ENCODE data around the gene MED25. TPM values are rescaled to one million over a fixed set of nuclear protein-coding genes. Genes with fewer than 3 reads are reported as not detected.
A peak's percentile ranks its signal among the peaks of the same experiment; 100 is the strongest.

Gene MED25
- total RNA-seq, 4 donors from 2014 or later, result 29.7 to 57.7 (median 41.8) TPM

DNA sequence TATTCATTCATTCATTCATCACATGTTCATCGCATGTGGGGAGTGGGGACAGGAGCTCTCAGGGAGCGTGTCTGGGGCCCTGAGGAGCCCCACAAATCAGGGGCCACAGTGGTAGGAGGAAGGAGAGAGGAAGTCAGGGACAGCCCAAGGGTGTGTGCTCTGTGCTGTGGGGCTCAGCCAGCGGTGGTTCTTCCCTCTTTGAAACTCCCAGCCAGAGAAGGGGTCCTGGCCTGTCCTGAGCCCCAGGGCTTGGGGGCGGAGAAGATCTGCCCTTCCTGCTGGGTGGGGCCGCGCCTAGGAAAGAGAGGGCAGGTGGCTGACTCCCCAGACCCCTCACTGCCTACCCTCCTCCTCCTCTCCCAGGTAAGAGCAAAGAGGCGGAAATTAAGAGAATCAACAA, 36.7 kb upstream of the MED25 start:
- Histone ChIP-seq H3K4me3 (no peak overlapping the region), H3K4me1 (peaks cover 0 to 4% (median 0%) of the 10 kb centered on the region in 4 donors), H3K9me3 (no peaks in the 10 kb centered on the region), H3K36me3 (peaks cover 0 to 39% (median 0%) of the 10 kb centered on the region in 3 donors), H3K27me3 (no peaks in the 10 kb centered on the region), H3K27ac (no peak overlapping the region)
- no peak for DNase-seq
- TF ChIP-seq POLR2A (IDR thresholded peaks at IDR 0.05), result no peak
- TF ChIP-seq, protein P1, sequence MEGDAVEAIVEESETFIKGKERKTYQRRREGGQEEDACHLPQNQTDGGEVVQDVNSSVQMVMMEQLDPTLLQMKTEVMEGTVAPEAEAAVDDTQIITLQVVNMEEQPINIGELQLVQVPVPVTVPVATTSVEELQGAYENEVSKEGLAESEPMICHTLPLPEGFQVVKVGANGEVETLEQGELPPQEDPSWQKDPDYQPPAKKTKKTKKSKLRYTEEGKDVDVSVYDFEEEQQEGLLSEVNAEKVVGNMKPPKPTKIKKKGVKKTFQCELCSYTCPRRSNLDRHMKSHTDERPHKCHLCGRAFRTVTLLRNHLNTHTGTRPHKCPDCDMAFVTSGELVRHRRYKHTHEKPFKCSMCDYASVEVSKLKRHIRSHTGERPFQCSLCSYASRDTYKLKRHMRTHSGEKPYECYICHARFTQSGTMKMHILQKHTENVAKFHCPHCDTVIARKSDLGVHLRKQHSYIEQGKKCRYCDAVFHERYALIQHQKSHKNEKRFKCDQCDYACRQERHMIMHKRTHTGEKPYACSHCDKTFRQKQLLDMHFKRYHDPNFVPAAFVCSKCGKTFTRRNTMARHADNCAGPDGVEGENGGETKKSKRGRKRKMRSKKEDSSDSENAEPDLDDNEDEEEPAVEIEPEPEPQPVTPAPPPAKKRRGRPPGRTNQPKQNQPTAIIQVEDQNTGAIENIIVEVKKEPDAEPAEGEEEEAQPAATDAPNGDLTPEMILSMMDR (IDR thresholded peaks at IDR 0.05), result no peak

DNA sequence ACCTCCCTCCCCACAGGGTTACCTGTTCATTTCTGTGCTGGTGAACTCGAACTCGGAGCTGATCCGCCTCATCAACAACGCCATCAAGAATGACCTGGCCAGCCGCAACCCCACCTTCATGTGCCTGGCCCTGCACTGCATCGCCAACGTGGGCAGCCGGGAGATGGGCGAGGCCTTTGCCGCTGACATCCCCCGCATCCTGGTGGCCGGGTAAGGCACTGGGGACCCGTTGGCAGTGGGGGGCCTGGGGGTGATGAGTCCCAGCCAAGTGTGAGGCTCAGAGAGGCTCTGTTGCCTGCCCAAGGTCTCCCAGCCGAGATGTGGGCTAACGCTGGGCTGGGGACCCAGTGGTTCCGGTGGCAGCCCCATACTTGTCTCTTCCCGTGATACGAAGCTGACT, 35.6 kb upstream of the MED25 start:
- H3K9me3 ChIP-seq, result no peaks in the 10 kb centered on the region
- H3K27ac ChIP-seq, result no peak overlapping the region
- peaks cover 0 to 39% (median 0%) of the 10 kb centered on the region in 3 donors for H3K36me3 ChIP-seq
- no peaks in the 10 kb centered on the region for H3K27me3 ChIP-seq
- H3K4me1 ChIP-seq, result peaks cover 0 to 4% (median 0%) of the 10 kb centered on the region in 4 donors
- DNase-seq, result no peak
- H3K4me3 ChIP-seq, result no peak overlapping the region
- TF ChIP-seq, protein P1 (IDR thresholded peaks at IDR 0.05), result no peak
- no peak for TF ChIP-seq POLR2A (IDR thresholded peaks at IDR 0.05)

- Histone ChIP-seq H3K27me3 (no peaks in the 10 kb centered on the region), H3K4me3 (no peak overlapping the region), H3K4me1 (no peaks in the 10 kb centered on the region), H3K9me3 (no peaks in the 10 kb centered on the region), H3K27ac (no peak overlapping the region), H3K36me3 (peaks cover 0 to 63% (median 0%) of the 10 kb centered on the region in 3 donors)
- TF ChIP-seq POLR2A (IDR thresholded peaks at IDR 0.05), result no peak
- TF ChIP-seq, protein P1 (IDR thresholded peaks at IDR 0.05), result no peak
- no peak for DNase-seq
These were observed 31.7 kb upstream of the MED25 start for GRCh38 chr19:49786376-49786820.

GRCh38 chr19:49787746-49788145, 30.3 kb upstream of the MED25 start:
- no peaks in the 10 kb centered on the region for H3K9me3 ChIP-seq
- H3K4me1 ChIP-seq, result no peaks in the 10 kb centered on the region
- H3K27ac ChIP-seq, result no peak overlapping the region
- peaks cover 0 to 64% (median 0%) of the 10 kb centered on the region in 3 donors for H3K36me3 ChIP-seq
- no peaks in the 10 kb centered on the region for H3K27me3 ChIP-seq
- TF ChIP-seq, protein P1 (IDR thresholded peaks at IDR 0.05), result no peak
- TF ChIP-seq POLR2A (IDR thresholded peaks at IDR 0.05), result no peak
- DNase-seq, result no peak
- no peak overlapping the region for H3K4me3 ChIP-seq

- TF ChIP-seq, protein P1 (IDR thresholded peaks at IDR 0.05), result no peak
- TF ChIP-seq POLR2A (IDR thresholded peaks at IDR 0.05), result no peak
- Histone ChIP-seq H3K4me1 (no peaks in the 10 kb centered on the region), H3K9me3 (no peaks in the 10 kb centered on the region), H3K36me3 (peaks cover 0 to 64% (median 0%) of the 10 kb centered on the region in 3 donors), H3K27ac (no peak overlapping the region), H3K4me3 (no peak overlapping the region), H3K27me3 (no peaks in the 10 kb centered on the region)
- no peak for DNase-seq
These were observed 29.2 kb upstream of the MED25 start for GRCh38 chr19:49788857-49789256.

- H3K27ac ChIP-seq, result peak overlapping the region in 1 of 4 donors; percentile 3
- no peaks in the 10 kb centered on the region for H3K27me3 ChIP-seq
- H3K9me3 ChIP-seq, result no peaks in the 10 kb centered on the region
- no peaks in the 10 kb centered on the region for H3K4me1 ChIP-seq
- TF ChIP-seq, protein P1 (IDR thresholded peaks at IDR 0.05), result no peak
- TF ChIP-seq POLR2A (IDR thresholded peaks at IDR 0.05), result no peak
- H3K4me3 ChIP-seq, result no peak overlapping the region
- H3K36me3 ChIP-seq, result peaks cover 0 to 73% (median 0%) of the 10 kb centered on the region in 3 donors
- peak in 1 of 3 donors; percentile 45 for DNase-seq
These were observed 27.2 kb upstream of the MED25 start for GRCh38 chr19:49790866-49791265.

All from Peyer's patch (tissue), 4 donors.